GM19397 (cell line): ENCODE measurements around the gene ARV1.
"Not testable (repeated sequence)": the region's sequence is repeated elsewhere in the genome, so short reads cannot be mapped to it uniquely, and the experiment has no call there.

ENCODE experiments used
- ATAC-seq: cut with Tn5 transposase; IDR thresholded peaks from one replicate; pipeline ENCODE4 v1.9.1; 2021; ENCODE audit warnings: mild to moderate bottlenecking, moderate library complexity; ENCODE audit not compliant: unreplicated experiment

Gene ARV1

DNA sequence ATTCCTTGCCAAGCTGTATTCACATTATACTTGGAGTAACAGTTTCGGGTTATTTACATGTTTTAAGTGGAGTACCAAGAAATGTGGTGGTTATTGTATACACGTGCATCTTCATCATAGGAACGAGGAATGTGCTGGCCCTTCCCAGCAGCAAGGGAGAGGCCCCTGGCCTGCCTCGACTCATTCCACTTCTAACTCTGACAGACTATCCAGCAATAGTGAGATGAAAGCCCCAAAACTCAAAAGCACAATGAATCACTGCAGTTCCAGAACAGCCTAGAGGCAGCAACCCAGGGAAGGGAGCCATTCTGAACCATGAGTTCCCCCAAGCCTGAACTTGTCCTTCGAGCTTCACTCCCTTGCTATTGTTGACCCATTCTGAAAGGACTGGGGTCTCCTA is 38.1 kb downstream of the ARV1 start:
- no peak for ATAC-seq

DNA sequence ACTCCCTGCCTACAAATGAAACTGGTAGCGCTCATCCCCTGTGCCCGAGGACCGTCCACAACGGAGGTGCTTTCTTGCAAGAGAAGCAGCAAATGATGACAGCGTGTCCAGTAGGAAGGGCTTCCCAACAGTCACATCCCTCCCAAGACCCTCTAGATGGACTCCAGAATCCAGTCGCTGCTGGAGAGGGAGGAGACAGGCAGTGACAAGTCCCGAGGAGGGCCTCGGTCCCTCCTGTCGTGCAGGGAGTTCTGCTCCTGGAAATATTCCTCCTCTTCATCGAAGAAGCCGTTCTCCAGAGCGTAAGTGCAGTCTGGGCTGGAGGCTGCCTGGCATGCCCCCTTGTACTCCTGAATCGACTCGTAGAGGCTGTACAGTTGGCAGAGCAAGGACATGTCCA is 40.8 kb downstream of the ARV1 start:
- ATAC-seq: no peak

DNA sequence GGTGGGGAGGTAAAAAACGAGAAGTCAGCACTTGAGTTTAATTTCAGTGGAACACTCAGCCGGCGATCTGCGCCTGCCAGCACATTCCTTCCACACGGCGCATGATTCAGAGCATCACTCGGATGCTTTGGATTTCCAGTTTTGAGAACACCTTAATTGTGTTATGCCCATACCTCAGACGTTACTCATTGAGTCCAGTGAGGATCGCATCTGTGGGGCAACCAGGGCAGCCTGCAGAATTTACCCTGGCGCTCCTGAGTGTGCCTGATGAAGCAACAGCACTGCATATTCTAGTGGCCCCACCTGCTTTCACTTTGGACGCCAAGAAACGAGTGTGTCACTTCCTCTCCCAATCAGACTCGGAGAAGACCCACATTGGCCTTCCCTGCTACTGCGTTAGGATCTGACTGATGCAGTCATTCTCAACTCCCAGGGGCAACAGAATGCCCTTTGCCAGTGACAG is 41.3 kb downstream of the ARV1 start:
- ATAC-seq: no peak

DNA sequence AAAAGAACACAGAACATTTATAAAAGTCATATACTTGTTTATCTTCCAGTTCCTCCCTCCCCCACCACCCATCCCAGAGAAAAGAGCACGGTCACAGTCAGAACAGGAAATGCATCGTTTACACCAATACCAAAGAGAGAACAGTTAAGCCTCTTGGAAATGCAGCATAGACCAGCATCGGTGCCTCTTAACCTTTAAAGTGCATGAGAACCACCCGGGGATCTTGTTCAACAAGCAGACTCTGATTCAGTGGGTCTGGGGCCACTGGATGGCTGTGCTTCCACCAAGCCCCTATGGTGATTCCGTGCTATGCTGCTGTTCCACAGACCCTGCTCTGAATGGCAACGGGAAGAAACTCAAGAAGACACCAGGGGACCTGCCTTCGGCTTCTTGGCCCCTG is 41.9 kb downstream of the ARV1 start:
- ATAC-seq: no peak

DNA sequence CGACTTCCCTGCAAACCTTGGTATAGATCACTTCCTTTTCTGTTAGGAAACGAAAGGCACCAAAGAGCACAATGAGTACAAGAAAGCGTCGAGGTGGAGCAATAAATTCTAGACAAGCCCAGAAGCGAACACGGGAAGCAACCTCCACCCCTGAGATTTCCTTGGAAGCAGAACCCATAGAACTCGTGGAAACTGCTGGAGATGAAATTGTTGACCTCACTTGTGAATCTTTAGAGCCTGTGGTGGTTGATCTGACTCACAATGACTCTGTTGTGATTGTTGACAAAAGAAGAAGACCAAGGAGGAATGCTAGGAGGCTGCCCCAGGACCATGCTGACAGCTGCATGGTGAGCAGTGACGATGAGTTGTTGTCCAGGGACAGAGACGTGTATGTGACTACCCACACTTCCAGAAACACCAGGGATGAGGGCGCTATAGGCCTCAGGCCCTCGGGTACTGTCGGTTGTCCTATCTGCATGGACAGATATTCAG is 42.7 kb downstream of the ARV1 start:
- ATAC-seq: no peak

DNA sequence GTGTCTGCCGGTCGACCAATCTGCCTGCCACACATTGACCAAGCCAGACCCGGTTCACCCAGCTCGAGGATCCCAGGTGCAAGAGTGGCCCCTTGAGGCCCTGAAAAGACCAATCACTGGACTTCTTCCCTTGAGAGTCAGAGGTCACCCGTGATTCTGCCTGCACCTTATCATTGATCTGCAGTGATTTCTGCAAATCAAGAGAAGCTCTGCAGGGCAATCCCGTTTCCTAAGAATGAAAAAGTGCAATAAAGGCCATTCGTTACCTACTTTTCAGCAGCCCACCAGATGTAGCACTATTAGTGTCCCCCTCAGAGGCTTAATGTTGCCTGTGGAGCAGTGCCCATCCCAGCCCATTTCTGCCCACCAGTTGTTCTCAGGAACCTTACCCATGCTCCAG is 43.6 kb downstream of the ARV1 start:
- ATAC-seq: not testable (repeated sequence)

DNA sequence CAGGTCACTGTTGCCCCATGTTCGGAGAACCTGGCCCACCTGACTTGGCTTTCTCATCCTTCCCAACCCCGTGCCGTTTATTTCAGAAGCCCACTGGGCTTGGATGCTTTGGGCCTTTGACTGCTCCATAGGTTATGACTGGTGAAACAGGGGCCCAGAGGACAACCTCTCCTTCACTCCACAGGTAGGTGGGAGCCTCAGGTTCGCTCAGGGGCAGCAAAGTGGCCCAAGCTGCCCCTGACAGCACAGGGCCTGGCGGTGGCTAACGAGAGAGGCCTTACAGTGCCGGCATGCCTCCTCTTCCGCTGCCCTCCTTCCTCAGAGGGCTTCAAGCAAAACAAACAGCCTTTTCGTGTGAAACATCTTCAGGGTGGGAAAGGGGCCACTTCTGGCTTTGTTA is 44.3 kb downstream of the ARV1 start:
- ATAC-seq: no peak

DNA sequence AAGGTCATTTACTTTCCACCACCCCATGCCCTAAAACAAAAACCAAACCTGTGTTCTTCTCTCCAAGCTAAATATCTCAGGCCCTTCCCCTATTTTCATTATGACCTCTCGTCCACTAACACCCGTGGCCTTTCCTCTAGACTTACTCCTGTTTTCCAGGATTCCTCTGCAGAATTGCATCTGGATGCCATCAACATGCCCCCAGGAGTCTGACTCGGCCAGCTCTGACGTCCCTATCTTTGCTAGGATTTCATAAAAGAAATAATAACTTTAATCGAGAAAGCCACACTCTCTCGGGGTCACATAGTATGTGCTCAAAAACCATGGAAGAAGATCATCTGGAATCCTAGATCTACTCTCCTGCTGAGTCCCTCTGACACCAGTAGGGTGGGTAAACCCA is 47.7 kb downstream of the ARV1 start:
- ATAC-seq: no peak

DNA sequence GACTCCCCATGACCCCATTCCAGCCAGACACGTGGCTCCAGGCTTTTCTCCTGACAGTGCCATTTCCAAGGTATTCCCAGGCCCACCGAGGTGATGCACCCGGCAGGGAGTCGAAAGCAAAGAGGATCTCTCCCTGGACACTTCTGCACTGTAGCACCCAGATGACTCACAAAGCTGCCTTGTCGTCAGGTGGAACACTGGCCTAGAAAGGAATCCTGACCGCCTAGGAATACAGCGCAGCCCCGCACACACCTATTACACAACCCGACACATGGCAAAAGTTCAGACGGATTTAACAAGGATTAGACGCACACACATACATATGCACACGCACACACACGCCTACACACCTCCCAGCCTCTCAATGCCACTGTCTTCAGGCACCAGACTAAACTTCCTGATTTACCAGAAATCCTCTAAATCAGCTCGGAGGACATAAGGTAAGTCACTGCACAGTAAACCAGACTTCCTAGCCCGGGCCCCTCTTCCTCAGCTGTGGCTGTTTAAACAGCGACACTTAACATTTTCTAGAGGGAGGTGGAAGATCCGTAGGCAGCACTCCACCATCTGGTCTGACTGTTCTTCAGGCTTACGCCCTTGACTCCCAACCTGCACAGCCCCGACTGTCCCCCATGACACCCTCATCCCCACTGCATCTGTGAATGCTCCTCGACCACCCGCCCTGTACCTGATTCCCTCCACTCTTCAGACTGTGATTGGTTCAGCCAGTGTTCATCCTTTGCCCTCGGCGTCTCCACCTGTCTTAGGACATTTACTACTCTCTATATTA is 48.4 kb downstream of the ARV1 start:
- no peak for ATAC-seq

DNA sequence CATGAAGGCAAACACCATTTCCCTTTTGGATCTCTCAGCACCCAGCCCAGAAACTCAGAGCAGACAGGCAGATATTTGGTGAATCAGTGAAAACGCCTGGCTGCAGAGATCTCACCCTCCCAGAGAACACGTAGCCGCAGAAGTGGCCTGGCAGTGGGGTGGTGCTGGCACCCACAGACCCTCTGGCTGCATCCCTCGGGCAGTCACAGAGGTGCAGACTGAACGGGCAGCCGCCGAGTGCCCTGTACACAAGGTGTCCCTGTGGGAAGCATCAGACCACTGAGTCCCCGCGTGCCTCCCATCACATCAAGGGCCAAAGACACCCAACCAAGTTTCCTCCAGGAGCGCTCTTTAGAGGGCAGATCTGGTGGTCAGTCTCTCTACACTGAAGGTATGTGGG is 49.1 kb downstream of the ARV1 start:
- no peak for ATAC-seq

DNA sequence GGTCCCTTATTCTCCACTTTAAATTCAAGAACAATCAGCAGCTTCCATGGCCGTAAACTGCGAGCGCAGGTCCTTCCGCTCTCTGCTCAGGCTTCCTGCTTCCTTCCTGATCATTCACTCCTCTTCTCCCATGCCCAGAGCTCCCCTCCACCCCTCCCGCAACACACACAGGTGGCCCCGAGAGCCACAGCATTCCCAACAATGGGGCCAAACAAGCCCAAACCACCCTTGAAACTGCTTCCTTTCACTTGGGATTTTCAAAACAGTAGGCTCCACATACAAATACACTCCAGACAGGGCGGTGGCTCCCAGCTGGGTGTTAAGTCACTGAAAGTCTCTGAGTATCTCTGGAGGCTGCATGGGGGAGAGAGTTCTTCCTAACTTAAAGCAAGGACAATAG is 49.8 kb downstream of the ARV1 start:
- ATAC-seq: no peak

DNA sequence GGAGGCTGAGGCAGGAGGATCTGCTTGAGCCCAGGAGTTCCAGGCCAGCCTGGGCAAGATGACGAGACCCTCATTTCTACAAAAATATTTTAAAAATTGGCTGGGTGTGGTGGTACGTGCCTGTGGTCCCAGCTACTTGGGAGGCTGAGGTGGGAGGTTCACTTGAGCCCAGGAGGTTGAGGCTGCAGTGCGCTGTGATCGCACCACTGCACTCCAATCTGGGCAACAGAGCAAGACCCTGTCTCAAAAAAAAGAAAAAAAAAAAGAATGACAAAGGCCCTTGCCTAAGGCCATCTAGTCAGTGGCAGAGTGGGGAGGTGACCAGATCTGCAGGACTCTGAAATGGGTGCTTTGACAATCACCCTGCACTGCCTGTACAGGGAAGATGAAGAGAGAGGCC is 50.4 kb downstream of the ARV1 start:
- ATAC-seq: not testable (repeated sequence)

DNA sequence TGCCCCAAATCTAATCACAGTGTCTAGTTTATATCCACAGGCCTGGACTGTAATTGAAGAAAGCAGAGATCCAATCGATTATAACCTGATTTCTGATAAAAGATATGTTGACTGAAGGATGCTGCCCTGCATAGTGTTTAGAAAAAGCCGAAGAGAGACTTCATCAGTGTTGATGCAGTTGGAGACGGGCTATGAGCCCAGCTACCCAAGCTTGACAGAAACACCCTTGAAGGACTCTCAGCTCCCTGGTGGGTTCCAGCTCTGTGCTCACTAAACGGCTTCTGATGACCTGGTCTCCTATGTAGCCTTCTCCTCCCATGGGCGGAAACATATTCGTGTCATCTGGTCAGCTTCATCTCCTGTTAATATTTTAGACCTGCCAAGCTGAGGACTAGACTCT is 50.9 kb downstream of the ARV1 start:
- no peak for ATAC-seq

DNA sequence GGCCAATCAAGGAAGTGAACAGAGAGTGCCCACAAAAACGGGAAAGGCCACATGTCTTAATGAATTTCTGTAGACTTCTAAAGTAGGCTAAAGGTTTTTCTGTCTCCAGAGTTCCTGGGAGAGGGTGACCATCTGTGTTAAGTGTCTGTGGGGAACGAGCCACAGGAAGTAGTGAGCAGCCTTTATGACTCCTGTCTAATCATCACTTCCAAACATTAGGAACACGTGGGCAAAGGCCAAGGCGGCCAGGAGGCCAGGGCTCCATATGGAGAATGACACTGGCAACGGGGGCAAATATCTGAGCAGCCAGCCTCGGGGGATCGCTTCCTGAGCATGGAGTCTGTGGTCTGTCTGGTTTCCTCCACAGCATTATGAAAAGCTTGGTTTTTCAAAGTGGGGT is 54.1 kb downstream of the ARV1 start:
- no peak for ATAC-seq

DNA sequence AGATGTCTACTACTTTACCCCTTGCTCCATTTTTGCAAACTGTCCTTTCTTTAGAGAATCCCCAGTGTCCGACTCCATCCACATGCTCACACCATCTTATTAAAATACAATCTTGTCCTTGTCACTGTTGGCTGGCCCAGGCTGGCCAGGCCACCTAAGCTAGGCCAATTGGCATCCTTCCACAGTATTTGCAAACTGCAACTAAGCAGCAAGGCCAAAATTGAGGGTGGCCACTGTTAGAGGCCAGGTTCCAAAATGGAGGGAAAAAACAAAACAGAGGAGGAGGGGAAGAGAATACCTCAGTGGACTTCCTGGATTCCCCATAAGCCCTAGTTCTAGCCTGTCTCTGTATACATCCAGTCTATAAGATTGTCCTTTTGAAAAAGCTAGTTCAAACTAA is 56.9 kb downstream of the ARV1 start:
- ATAC-seq: no peak

DNA sequence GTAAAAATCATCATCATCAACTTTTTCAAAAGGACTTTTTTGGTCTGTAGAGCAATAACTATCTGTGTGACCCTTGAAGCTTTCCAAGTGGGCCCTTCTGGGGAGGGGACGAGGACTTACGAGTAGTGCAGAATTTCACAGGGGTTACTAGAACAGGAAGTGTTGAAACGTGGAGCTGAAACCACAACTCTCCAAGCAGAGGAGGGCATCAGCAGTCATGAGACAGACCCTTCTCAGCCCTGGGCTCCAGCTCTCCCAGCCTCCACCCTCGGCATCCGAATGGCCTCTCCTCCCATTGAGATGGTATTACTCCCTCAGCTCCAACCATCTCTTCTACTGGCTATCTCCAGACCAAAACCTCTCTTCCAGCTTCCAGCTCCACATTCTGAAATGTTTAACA is 57.5 kb downstream of the ARV1 start:
- ATAC-seq: no peak

DNA sequence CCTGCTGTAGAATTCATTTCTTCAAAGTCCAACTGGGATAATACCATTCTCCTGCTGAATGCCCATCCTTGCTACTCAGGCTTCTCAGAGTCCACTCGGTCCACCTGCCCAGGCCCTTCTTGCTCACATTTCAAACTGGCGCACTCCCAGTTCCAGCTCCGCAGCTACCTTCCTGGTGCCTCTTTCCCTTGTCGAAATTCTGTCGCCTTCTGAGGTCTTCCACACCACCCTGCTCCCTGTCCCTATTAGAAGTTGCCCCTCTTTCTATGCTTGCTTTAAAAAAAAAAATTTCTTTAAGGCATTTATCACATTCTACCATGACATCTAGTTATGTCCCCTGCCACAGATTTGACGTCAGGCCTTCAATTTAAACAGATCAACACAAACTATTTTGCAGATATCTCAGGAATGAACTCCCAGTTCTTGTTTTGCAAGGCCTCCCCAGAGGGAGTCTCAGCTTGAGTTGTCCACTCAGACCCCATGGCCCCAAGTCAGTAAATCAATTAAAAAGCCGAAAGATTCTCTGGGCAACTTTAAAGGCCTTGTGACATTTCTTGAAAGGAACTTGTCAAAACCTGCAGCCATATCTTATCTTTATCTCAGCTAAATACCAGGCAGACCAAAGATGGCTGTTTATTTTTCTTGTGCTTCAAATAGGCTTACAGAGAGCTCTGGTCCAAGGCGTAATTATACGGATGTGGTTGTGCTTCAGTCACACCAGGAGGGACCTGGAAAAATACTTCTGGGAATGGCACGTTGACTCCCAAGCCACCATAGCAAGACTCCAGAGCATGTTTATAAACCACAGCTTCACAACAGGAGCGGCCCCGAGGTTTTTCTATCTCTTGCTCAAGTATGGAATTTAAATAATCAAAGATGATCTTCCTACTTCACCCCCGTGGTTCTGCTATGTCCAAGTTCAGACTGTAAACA is 59.0 kb downstream of the ARV1 start:
- no peak for ATAC-seq

DNA sequence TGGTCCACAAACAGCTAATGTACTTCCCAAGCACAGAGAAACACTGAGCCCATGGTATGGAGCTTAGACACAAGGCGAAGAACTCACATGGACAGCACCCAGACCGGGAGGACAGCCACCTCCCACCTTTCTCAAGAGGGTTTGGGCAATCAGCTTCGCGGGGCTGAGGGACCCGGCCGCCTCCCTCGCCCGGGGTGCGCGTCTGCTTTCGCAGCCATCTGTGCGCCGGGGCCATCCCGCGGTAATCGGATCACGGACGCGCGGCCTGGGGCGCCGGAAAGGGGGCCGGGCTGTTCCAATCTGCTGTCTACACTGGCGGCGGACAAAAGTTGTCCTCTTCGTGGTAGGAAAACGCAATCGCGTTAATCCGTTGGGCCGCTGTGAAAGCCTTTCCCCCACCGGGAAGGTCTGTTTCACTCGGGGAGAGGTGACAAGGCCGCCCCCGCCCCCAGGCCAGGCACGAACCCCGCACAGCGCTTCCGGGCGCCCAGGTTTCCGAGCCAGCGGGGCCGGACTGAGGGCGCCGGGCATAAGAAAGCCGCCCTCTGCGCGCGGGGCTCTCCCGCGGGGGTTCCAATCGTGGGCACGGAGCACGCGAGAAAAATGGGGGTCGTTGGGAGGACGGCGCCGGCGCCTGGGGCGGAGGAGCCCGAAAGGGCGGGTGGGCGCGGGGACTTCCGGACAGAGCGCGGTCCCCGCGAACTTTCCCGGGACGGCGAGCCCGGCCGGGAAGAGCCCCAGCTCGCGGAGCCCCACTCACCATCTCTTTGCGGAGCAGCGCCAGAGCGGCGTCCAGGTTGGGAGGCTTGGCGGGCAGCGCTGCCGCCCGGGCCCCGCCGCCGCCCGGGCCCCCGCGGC is 60.5 kb downstream of the ARV1 start:
- ATAC-seq: peak; percentile 30

DNA sequence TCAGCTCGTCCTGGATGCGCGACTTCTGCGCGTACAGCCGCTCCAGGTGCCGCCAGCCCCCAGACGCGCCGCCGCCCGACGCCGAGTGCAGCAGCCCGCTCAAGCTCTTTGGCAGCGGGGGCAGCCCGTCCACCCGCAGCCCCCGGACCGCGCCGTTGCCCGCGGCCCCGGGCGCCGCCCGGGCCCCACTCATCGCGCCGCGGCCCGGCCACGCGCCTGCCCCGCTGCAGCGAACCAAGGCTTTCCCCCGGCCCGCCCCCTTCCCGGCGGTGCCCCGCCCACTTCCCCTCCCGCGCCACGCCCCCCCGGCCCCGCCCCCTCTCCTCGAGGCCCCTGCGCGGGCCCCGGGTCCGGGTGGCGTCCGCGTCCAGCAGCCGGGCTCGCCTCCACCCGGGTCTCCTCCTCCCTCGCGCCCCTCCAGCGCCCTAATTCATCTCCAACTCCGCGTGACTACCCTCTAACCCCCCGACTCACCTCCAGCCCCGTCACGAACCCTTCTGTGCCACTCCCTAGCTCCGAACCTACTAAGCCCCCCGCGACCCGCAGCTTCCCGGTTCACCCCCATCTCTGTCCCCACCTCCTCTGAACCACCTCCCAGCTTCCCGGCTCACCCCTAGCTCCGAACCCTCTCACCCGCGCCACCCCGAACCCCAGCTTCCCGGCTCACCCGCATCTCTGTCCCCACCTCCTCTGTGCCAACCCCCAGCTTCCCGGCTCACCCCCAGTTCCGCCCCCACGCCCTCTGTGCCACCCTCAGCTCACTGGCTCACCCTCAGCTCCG is 61.3 kb downstream of the ARV1 start, which contains the start of gene FAM89A:
Gene FAM89A (minus strand): TSS at position 236 of the 781 bp plus-strand sequence. CDS start 43 bp downstream, at position 193.
- peak; percentile 64 for ATAC-seq
